Activated CD8-positive, alpha-beta memory T cell treated with anti-CD3 and anti-CD28 coated beads for 48 hours (primary cell): ENCODE data around the gene PINLYP.
"Not testable (repeated sequence)": the region's sequence is repeated elsewhere in the genome, so short reads cannot be mapped to it uniquely, and the experiment has no call there.

Experiments used
- DNase-seq, 3 experiments: peaks; one replicate each; pipeline ENCODE4 v3.0.0-alpha.2; 2020; ENCODE audit warnings: low read depth in 2 of 3, low spot score in 2 of 3

The PINLYP gene

DNA sequence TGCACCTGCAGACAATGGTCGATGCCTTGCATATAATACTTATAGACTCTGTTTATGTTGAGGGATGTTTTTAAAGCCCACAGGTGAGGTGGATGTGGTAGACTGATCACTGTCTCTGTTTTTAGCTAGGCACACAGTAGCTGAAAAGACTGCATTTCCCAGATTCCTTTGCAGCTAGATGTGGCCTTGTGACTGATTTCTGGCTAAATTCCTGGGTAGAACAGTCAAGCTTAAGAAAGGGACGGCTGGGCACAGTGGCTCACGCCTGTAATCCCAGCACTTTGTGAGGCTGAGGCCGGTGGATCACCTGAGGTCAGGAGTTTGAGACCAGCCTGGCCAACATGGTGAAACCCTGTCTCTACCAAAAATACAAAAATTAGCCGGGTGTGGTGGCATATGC is 24.7 kb downstream of the PINLYP start:
- DNase-seq = not testable (repeated sequence)

GRCh38 chr19:43605875-43606568 is 30.4 kb downstream of the PINLYP start:
- no peak for DNase-seq

- DNase-seq = no peak
These were observed 31.1 kb downstream of the PINLYP start for GRCh38 chr19:43606569-43607229.

DNA sequence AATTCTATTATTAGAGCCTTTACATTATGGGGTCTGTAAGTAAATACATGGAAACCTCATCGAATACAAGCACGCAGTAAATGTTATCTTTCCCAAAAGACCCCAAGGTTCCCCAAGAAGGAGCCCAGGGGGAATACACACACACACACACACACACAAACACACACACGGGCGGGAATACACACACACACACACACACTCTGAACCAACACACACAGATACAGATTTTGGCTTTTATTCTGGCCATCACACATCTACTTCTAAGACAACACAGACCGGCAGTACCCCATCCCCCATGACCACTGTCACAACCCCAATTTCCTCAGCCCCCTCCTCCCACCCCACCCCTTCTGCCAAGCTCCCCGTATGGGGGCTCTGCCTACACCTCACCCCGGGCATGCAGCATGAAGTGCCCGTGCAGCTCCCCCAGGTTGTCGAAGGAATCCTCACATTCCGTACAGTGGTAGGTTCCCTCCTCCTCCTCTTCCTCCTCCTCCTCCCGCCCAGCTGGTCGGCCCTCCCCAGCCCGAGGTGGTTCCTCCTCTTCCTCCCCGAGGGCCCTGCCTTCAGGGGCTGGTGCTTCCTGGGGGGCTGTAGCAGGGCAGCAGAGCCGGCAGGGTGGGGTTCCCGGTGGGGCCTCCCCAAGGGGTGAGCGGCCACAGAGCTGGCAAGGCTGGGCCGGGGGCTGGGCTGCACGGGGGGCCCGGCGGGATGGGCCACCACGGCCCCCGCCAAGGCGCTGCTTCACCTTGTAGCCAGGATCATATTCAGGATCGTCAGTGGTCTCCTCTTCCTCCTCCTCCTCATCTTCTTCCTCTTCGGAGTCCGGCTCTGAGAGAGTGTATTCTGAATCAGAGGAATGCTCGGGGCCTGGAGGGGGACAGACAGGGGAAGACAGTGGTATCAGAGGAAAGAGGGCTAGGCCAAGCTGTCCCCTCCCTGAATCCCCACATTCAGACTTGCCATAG is 31.9 kb downstream of the PINLYP start:
- no peak for DNase-seq

GRCh38 chr19:43609872-43610271 is 34.3 kb downstream of the PINLYP start:
- no peak for DNase-seq

GRCh38 chr19:43610493-43610892 is 34.9 kb downstream of the PINLYP start:
- DNase-seq = no peak

DNA sequence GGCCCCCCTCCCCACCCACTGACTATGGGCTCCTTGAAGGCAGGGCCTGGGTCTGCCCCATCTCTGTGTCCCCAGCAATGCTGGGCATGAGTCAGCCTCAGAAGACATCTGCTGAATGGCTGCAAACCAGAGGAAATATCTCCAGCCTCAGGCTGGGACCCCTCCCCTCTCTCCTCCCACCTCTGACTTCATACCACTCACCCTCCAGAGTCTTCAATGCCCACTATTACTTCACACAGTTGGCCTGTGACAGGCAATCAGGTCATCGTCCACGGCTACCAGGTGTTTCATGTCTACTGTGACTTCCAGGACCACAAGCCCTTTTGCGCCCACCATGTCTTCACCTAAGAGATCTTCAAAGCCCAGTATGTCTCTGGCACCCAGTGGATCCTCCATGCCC is 36.2 kb downstream of the PINLYP start, which contains the start of gene SRRM5:
SRRM5 (plus strand) TSS at position 301 of the 400 bp plus-strand sequence; CDS start at position 335, 34 bp downstream.
- no peak for DNase-seq

- no peak for DNase-seq
These were observed 36.8 kb downstream of the PINLYP start for GRCh38 chr19:43612374-43612773.

GRCh38 chr19:43616306-43616705 is 40.7 kb downstream of the PINLYP start:
- DNase-seq = no peak

DNA sequence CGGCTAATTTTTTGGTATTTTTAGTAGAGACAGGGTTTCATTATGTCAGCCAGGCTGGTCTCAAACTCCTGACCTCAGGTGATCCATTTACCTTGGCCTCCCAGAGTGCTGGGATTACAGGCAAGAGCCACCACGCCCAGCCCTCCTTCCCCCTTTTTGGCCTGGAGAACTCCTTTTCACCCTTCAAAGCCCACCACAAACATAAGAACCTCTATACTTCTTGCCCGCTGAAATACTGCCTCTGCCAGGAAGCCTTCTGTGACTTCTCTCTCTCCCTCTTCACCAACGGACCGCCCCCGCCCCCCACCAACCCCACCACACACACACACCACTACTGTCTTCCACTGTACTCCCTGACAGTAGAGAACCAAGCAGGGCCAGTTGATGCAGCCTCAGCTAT is 41.4 kb downstream of the PINLYP start:
- DNase-seq = no peak

DNA sequence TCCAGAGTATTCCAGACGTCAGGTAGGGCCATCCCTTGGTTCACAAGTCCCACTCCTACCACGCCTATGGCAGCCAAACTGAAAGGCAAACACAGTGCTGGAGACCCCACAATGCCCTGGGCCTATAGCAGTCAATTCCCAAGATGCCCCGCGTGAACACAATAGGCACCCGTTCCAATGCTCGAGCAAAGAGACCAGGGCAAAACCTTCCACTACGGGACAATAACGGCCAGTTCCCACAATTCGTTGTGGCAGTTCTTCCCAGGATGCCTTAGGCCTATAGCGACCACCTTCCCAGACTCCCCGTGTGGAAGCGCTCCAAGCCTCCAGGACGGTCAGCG is 43.3 kb downstream of the PINLYP start:
- DNase-seq = no peak

DNA sequence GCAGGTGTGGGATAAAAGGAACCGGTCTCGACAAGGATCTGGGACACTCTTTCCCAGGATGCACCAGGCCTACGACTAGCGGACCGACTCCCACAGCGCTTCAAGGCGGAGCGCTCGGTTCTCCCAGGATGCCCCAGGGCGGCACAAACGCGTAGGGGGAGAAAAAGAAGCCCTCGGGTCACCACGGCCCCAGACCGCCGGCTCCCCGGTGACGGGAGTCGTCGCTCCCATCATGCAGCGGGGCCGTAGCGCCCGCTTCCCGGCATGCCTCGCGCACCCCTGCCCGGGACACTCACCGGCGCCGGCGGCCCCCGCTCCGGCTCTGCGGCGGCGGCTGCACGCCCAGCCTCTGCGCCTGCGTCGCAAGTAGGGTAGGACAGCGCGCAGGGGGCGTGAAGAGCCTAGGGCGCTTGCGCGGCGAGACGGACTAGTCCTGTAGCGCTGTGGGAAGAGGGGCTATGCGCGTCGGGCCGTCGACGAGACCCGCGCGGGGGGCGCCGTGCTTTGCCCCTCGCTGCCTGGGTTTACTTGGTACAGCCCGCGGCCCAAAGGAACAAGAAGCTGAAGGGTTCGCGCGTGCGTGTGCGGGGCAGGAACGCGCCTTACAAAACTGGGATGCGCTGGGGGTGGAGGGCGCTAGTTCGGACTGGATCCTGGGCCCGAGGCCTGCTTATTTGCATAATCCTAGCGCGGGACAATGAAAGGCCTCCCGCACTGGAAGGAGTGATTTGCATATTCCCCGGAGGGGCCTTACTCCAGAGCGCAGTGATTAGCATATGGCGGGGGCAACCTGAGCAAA is 43.9 kb downstream of the PINLYP start, which contains the start of gene ZNF428:
ZNF428 (minus strand) TSS at position 368 of the 799 bp plus-strand sequence. CDS start 5,325 bp downstream, outside the sequence.
- DNase-seq = peak; percentile 65 to 79 (median 78)

DNA sequence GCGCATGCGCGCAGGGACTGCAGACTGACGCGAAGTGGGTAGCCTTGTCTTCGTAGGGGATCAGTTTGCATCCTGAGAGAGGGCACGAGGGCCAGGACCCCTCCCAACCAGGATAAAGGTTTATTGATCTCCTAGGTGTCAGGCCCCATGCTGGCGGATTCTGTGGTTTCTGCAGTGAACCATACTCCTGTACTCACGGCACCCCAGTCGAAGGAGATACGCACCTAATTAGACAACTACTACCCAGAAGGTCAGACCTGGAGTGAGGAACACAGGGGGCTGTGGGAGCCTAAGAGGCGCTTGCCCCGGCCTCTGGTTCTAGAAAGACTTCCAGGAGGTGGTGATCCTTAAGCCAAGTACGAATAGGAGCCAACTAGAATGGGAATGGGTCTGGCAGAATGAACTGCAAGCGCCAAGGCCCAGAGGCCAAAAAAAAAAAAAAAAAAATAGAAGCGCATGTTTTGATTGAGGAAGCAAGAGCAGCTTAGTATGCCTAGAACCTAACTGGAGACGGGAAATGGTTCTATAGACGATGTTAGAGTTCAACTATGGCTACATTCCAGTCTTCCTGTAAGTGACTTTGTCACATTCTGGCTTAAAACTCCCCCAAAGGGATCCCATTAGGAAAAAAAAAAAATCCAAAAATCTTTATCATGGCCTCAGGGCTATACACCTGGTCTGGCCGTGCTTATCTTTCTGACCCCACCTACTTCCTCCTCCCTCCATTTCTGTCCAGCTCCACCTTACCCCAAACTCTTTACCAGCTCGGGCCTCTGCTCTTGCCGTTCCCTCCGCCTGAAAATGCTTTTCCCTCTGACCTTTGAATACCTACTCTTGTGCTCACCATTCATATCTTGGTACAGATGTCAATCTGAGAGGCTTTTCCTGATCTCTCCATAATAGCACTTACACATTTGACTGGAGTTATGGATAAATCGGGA is 44.7 kb downstream of the PINLYP start:
- DNase-seq = no peak

DNA sequence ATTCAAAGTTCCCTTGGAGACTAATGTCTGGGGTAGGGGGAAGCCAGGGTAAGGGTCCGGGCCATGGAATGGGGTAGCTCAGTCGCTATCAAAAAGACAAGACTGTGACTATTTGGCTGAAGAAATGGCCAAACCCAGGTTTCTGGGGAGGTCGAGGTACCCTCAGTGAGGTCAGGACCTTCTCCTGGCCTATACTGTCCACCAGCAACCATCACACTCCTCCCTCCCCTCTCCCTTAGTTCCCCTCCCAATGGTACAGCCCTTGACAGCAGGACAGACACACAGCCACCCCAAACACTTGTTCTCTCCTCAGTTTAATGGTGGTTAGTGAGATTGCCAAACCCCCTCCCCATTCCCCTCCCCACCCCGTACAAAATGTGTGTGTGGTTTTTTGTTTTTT is 46.5 kb downstream of the PINLYP start:
- DNase-seq = no peak

- no peak for DNase-seq
These were observed 47.4 kb downstream of the PINLYP start for GRCh38 chr19:43622956-43623355.

DNA sequence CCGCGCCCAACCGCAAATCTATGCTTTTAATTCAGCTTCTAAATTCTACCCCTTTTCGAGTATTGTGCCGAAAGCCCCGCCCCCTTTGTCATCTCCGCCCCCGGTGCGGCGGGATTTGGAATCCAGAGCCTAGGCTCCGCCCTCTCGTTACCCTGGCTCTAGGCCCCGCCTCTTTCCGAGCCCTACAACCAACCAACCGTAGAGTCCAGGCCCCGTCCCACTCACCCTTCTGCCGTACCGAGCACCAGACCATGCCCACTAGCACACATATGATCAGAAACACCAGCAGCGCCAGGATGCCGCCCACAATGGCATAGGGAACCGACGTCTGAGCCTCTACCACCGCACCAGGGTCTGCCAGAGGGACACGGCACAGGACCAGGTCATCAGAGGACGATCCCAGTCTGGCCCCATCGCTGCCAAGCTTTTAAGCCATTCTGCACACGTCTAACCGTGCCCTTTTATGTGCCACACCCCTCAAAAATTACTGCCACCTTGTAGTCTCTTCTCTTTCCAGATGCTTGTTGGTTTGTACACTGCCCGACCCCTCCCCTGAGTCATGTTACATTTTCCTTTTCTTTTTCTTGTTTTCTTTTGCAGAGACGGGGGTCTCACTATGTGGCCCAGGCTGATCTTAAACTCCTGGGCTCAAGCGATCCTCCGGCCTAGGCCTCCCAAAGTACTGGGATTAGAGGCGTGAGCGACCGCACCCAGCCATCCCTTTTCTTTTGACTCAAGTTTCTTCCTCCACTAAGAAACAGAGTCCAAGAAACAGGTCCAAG is 48.5 kb downstream of the PINLYP start:
- DNase-seq = no peak

GRCh38 chr19:43624933-43625332 is 49.3 kb downstream of the PINLYP start:
- DNase-seq = peak; percentile 53 to 71 (median 61)

GRCh38 chr19:43625918-43626579 is 50.4 kb downstream of the PINLYP start:
- no peak for DNase-seq
